Measurements from ENCODE around the gene STIMATE.

GRCh38 chr3:52833202-52833601 is 64.1 kb downstream of the STIMATE start:
- no peak for TF ChIP-seq CTCF (IDR thresholded peaks at IDR 0.05; ENCODE audit: low read depth, low read length, poor library complexity, severe bottlenecking)
- TF ChIP-seq EZH2phosphoT487 (IDR thresholded peaks at IDR 0.05; ENCODE audit: borderline replicate concordance, low read length), result no peak
